IMR-90 (cell line): Measurements from ENCODE around the gene NRP2. TPM values are rescaled to one million over a fixed set of nuclear protein-coding genes. Genes with fewer than 3 reads are reported as not detected.
A peak's percentile ranks its signal among the peaks of the same experiment; 100 is the strongest.

Experiments
- ATAC-seq: fragments of 200-7000 bp; cut with Tn5 transposase; 2 replicates; pipeline ENCODE4 v1.9.1; 2020; ENCODE audit warnings: low read depth, mild to moderate bottlenecking, moderate library complexity
- BruUV-seq: library from RNA; stranded (reverse); fragments of 400-500 nt; replicated peaks from 2 replicates; lab custom pipeline; 2021; lab: Mats Ljungman, UMichigan
- CTCF ChIA-PET: fragments of 300-600 bp; formaldehyde crosslinking; extraction: SDS; loops from one replicate; lab custom pipeline; 2021; ENCODE audit warnings: antibody characterized with exemption; lab: Yijun Ruan, JAX
- POLR2A ChIA-PET: fragments of 300-600 bp; sonication (Branson Sonifier 250); formaldehyde crosslinking; loops from one replicate; lab custom pipeline; 2022; ENCODE audit warnings: antibody characterized with exemption; ENCODE audit not compliant: unreplicated experiment; lab: Charles Lee
- DNase-seq: peaks from one replicate; pipeline ENCODE4 v3.0.0; 2013
- H2AFZ ChIP-seq: replicated peaks from 2 replicates; pipeline ENCODE3; 2013; ENCODE audit warnings: low read length, mild to moderate bottlenecking; ENCODE audit not compliant: poor library complexity
- H2AK5ac ChIP-seq: 2 replicates; pipeline ENCODE4 v1.6.1; 2013; ENCODE audit warnings: low read depth, low read length, inconsistent platforms
- H2AK9ac ChIP-seq: replicated peaks from 2 replicates; pipeline ENCODE3; 2013; ENCODE audit warnings: mild to moderate bottlenecking, low read depth, low read length, moderate library complexity; ENCODE audit not compliant: poor library complexity
- H2BK120ac ChIP-seq: 2 replicates; pipeline ENCODE4 v1.6.1; 2013; ENCODE audit warnings: low read depth, low read length, inconsistent platforms
- H2BK15ac ChIP-seq: 3 replicates; pipeline ENCODE4 v1.6.1; 2013; ENCODE audit warnings: low read depth, low read length, inconsistent platforms
- H2BK20ac ChIP-seq: 2 replicates; pipeline ENCODE4 v1.6.1; 2013; ENCODE audit warnings: low read depth, mild to moderate bottlenecking, inconsistent platforms, low read length, moderate library complexity
- H2BK5ac ChIP-seq: 2 replicates; pipeline ENCODE4 v1.6.1; 2013; ENCODE audit warnings: mild to moderate bottlenecking, low read depth, low read length, inconsistent platforms; ENCODE audit not compliant: poor library complexity, severe bottlenecking
- H3K14ac ChIP-seq: replicated peaks from 2 replicates; pipeline ENCODE4 v1.6.1; 2013; ENCODE audit warnings: low read depth, low read length, inconsistent platforms
- H3K18ac ChIP-seq: 2 replicates; pipeline ENCODE4 v1.6.1; 2013; ENCODE audit warnings: low read depth, low read length, control low read depth
- H3K23ac ChIP-seq: 2 replicates; pipeline ENCODE4 v1.6.1; 2013; ENCODE audit warnings: low read depth, low read length, inconsistent platforms
- H3K27ac ChIP-seq: 2 replicates; pipeline ENCODE4 v1.5.1; 2013; ENCODE audit warnings: mild to moderate bottlenecking, control low read depth, low read length; ENCODE audit not compliant: insufficient read depth
- H3K27me3 ChIP-seq: 2 replicates; pipeline ENCODE4 v1.6.1; 2013; ENCODE audit warnings: low read length; ENCODE audit not compliant: control insufficient read depth, insufficient read depth
- H3K36me3 ChIP-seq: 2 replicates; pipeline ENCODE4 v1.6.1; 2013; ENCODE audit warnings: low read length, mixed read lengths; ENCODE audit not compliant: control insufficient read depth, insufficient read depth
- H3K4ac ChIP-seq: 2 replicates; pipeline ENCODE4 v1.6.1; 2013; ENCODE audit warnings: low read depth, low read length, inconsistent platforms
- H3K4me1 ChIP-seq: 2 replicates; pipeline ENCODE4 v1.6.1; 2013; ENCODE audit warnings: low read length, mixed read lengths; ENCODE audit not compliant: control insufficient read depth, insufficient read depth
- H3K4me2 ChIP-seq: 2 replicates; pipeline ENCODE4 v1.6.1; 2013; ENCODE audit warnings: low read depth, mild to moderate bottlenecking, control low read depth, low read length, moderate library complexity
- H3K4me3 ChIP-seq: 2 replicates; pipeline ENCODE4 v1.5.1; 2013; ENCODE audit warnings: low read depth, mild to moderate bottlenecking, control low read depth, low read length, moderate library complexity; ENCODE audit not compliant: insufficient read depth
- H3K56ac ChIP-seq: 2 replicates; pipeline ENCODE4 v1.6.1; 2013; ENCODE audit warnings: low read length, inconsistent platforms; ENCODE audit not compliant: insufficient read depth; ENCODE audit errors: extremely low read depth
- H3K79me1 ChIP-seq, 2 experiments: 2 replicates each; pipeline ENCODE4 v1.6.1; 2013; ENCODE audit warnings: low read length in 2 of 2, inconsistent platforms in 1 of 2, low read depth in 1 of 2
- H3K9ac ChIP-seq: 2 replicates; pipeline ENCODE4 v1.6.1; 2013; ENCODE audit warnings: low read depth, low read length, control low read depth
- H3K9me1 ChIP-seq: 2 replicates; pipeline ENCODE4 v1.6.1; 2013; ENCODE audit warnings: low read length, inconsistent platforms; ENCODE audit not compliant: insufficient read depth
- H3K9me3 ChIP-seq: 2 replicates; pipeline ENCODE4 v1.6.1; 2013; ENCODE audit warnings: low read length; ENCODE audit not compliant: control insufficient read depth, insufficient read depth
- H4K20me1 ChIP-seq: 2 replicates; pipeline ENCODE4 v1.6.1; 2013; ENCODE audit warnings: low read length, inconsistent platforms; ENCODE audit not compliant: insufficient read depth
- H4K5ac ChIP-seq: 2 replicates; pipeline ENCODE4 v1.6.1; 2013; ENCODE audit warnings: mild to moderate bottlenecking, low read depth, low read length, control low read depth
- H4K8ac ChIP-seq, 2 experiments: 2 replicates each; pipeline ENCODE4 v1.6.1; 2013; ENCODE audit warnings: low read depth in 2 of 2, low read length in 2 of 2, control low read depth in 1 of 2, inconsistent platforms in 1 of 2
- H4K91ac ChIP-seq: 2 replicates; pipeline ENCODE4 v1.6.1; 2013; ENCODE audit warnings: low read depth, low read length, inconsistent platforms; ENCODE audit not compliant: insufficient read depth
- BHLHE40 ChIP-seq: fragments of 150-350 bp; IDR thresholded peaks from 2 replicates; pipeline ENCODE4 v1.6.1; 2016; ENCODE audit warnings: mild to moderate bottlenecking, low read depth, low read length
- CEBPB ChIP-seq: IDR thresholded peaks from 2 replicates; pipeline ENCODE4 v1.6.1; 2012; ENCODE audit warnings: low read depth, low read length, improper control_type of control experiment
- CTCF ChIP-seq: conservative IDR thresholded peaks from 2 replicates; pipeline ENCODE4 v1.5.1; 2012; ENCODE audit warnings: mild to moderate bottlenecking, low read depth, low read length, improper control_type of control experiment
- FOS ChIP-seq: fragments of 150-350 bp; IDR thresholded peaks from 2 replicates; pipeline ENCODE4 v1.6.1; 2016; ENCODE audit warnings: low read depth, low read length
- MAFK ChIP-seq: IDR thresholded peaks from 2 replicates; pipeline ENCODE4 v1.6.1; 2012; ENCODE audit warnings: low read depth, low read length, improper control_type of control experiment
- MAZ ChIP-seq: IDR thresholded peaks from 2 replicates; pipeline ENCODE4 v1.6.1; 2012; ENCODE audit warnings: low read depth, mild to moderate bottlenecking, low read length, improper control_type of control experiment, moderate library complexity, borderline replicate concordance
- MXI1 ChIP-seq: IDR thresholded peaks from 2 replicates; pipeline ENCODE4 v1.6.1; 2012; ENCODE audit warnings: low read depth, mild to moderate bottlenecking, low read length, moderate library complexity, borderline replicate concordance
- POLR2A ChIP-seq: IDR thresholded peaks from 2 replicates; pipeline ENCODE4 v1.6.1; 2012; ENCODE audit warnings: mild to moderate bottlenecking, low read depth, low read length
- RAD21 ChIP-seq: IDR thresholded peaks from 2 replicates; pipeline ENCODE4 v1.6.1; 2012; ENCODE audit warnings: low read length, improper control_type of control experiment
- RCOR1 ChIP-seq: IDR thresholded peaks from 2 replicates; pipeline ENCODE4 v1.6.1; 2012; ENCODE audit warnings: mild to moderate bottlenecking, low read length, improper control_type of control experiment; ENCODE audit not compliant: insufficient replicate concordance
- RFX5 ChIP-seq: IDR thresholded peaks from 2 replicates; pipeline ENCODE4 v1.8.0; 2012; ENCODE audit warnings: low read depth, mild to moderate bottlenecking, low read length, moderate library complexity
- SMC3 ChIP-seq: fragments of 150-350 bp; IDR thresholded peaks from 2 replicates; pipeline ENCODE4 v1.6.1; 2016; ENCODE audit warnings: low read depth, mild to moderate bottlenecking, antibody characterized with exemption, low read length, moderate library complexity
- WGBS, 2 experiments: methylation state at CpG; one replicate each; pipeline versions ENCODE4 v1.1.5 to v1.1.7; 2013; ENCODE audit warnings: missing lambda C conversion rate in 2 of 2; ENCODE audit not compliant: insufficient read length in 1 of 2; ENCODE audit errors: extremely low coverage in 2 of 2; 5-methylcytosine and 5-hydroxymethylcytosine counted together
- dilution Hi-C: fragments of 300-500 bp; cut with HindIII; formaldehyde crosslinking; loops from one replicate; pipeline ENCODE4 v1.14.3; 2018; ENCODE audit warnings: low sequenced_read_pairs; ENCODE audit not compliant: unreplicated experiment
- in situ Hi-C: fragments of 300-500 bp; cut with MboI; formaldehyde crosslinking; loops from 3 replicates; pipeline ENCODE4 v1.14.3; 2019; ENCODE audit warnings: low sequenced_read_pairs, inconsistent platforms, mixed read lengths
- intact Hi-C: fragments of 100-400 bp; cut with micrococcal nuclease; formaldehyde crosslinking; loops from 2 replicates; pipeline ENCODE4 v1.10.0; 2022
- polyA plus RNA-seq, 3 experiments: library from polyadenylated mRNA; depleted of rRNA; stranded (reverse); fragments of >200 nt; gene quantifications; 2 replicates each; pipeline ENCODE4 v1.2.3, GENCODE V29; 2012; ENCODE audit warnings: low replicate concordance in 1 of 3
- total RNA-seq: library from RNA; depleted of rRNA; stranded (reverse); fragments of >200 nt; gene quantifications from 2 replicates; pipeline ENCODE4 v1.2.3, GENCODE V29; 2012
- TF ChIP-seq, protein P1 (sequence below): fragments of 150-350 bp; IDR thresholded peaks from 2 replicates; pipeline ENCODE4 v1.6.1; 2016; ENCODE audit warnings: low read depth, mild to moderate bottlenecking, low read length, moderate library complexity, borderline replicate concordance
- TF ChIP-seq, protein P2 (sequence below): fragments of 150-350 bp; IDR thresholded peaks from 2 replicates; pipeline ENCODE4 v1.6.1; 2017; ENCODE audit warnings: mild to moderate bottlenecking, antibody characterized with exemption, low read length, low read depth

NRP2 gene
- total and polyA plus RNA-seq, 2 of the 4 experiments (the other 2 are of a cell fraction): 46.4 to 51.3 TPM

DNA sequence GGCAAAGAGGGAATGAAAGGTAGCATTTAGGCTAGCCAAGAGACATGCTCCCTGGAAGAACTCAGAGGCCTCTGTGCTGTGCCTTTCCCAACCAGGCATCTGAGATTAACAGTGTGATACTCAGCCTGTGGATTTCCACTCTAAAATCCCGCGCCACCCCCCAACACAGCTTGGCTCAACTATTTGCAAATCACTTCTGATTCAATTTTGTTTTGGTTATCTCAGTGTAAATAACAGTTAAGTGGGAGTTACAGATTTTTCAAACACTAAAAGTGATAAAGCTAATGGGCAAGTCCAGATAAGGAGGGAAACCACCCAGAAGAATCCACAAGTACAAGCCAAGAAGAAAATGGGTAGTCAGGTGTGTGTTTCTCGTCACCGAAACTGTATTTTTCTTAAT is 1.4 kb upstream of the NRP2 start:
- peaks cover 3 to 24% of the 10 kb centered on the region in 2 experiments for H3K79me1 ChIP-seq
- H2BK5ac ChIP-seq: no peak overlapping the region
- no peak overlapping the region; a peak in 2 of 4 replicates for H4K8ac ChIP-seq
- no peaks in the 10 kb centered on the region for H3K27me3 ChIP-seq
- H3K9me1 ChIP-seq: 0 out of 2 replicates have a peak, but pooled peaks cover 4% of the 10 kb centered on the region
- CTCF ChIA-PET: no interaction called here
- H3K4me2 ChIP-seq: no peak overlapping the region
- no peak overlapping the region for H2BK20ac ChIP-seq
- in situ Hi-C loops: loop anchor here (10.0 to 25.0 kb wide), 2 partner anchors 244 to 1144 kb away; partner anchors contain the start of gene PARD3B
- H2BK120ac ChIP-seq: 0 out of 2 replicates have a peak overlapping the region, but pooled peaks have one; percentile 56
- peaks cover 2% of the 10 kb centered on the region; the same call in 1 of the 2 replicates for H3K4me1 ChIP-seq
- no peaks in the 10 kb centered on the region for H3K9me3 ChIP-seq
- H4K5ac ChIP-seq: no peak overlapping the region
- H3K4ac ChIP-seq: peak overlapping the region; percentile 72; the same call in 1 of the 2 replicates
- H3K36me3 ChIP-seq: no peaks in the 10 kb centered on the region
- no peak overlapping the region for H2AK9ac ChIP-seq
- DNase-seq (no peak), ATAC-seq (no peak)
- 0 out of 2 replicates have a peak overlapping the region, but pooled peaks have one; percentile 32 for H2AK5ac ChIP-seq
- dilution Hi-C loops: no loop called here
- BruUV-seq: no TSS peak
- H3K18ac ChIP-seq: no peak overlapping the region
- H4K20me1 ChIP-seq: no peaks in the 10 kb centered on the region; the same call in 1 of the 2 replicates
- peak overlapping the region; percentile 28; the same call in 2 of the 3 replicates for H2BK15ac ChIP-seq
- H3K56ac ChIP-seq: no peak overlapping the region
- H3K23ac ChIP-seq: peak overlapping the region; percentile 87; the same call in 1 of the 2 replicates
- TF ChIP-seq, protein P1, sequence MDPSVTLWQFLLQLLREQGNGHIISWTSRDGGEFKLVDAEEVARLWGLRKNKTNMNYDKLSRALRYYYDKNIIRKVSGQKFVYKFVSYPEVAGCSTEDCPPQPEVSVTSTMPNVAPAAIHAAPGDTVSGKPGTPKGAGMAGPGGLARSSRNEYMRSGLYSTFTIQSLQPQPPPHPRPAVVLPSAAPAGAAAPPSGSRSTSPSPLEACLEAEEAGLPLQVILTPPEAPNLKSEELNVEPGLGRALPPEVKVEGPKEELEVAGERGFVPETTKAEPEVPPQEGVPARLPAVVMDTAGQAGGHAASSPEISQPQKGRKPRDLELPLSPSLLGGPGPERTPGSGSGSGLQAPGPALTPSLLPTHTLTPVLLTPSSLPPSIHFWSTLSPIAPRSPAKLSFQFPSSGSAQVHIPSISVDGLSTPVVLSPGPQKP: no peak
- TF ChIP-seq, protein P2, sequence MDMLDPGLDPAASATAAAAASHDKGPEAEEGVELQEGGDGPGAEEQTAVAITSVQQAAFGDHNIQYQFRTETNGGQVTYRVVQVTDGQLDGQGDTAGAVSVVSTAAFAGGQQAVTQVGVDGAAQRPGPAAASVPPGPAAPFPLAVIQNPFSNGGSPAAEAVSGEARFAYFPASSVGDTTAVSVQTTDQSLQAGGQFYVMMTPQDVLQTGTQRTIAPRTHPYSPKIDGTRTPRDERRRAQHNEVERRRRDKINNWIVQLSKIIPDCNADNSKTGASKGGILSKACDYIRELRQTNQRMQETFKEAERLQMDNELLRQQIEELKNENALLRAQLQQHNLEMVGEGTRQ: no peak
- TF ChIP-seq CEBPB: no peak
- TF ChIP-seq MXI1: no peak
- no peak for TF ChIP-seq CTCF
- no peak for TF ChIP-seq RFX5
- no peak for TF ChIP-seq FOS
- TF ChIP-seq RAD21: no peak
- no peak for TF ChIP-seq MAFK
- no peak for TF ChIP-seq SMC3
- TF ChIP-seq RCOR1: no peak
- no peak for TF ChIP-seq POLR2A
- no peak for TF ChIP-seq BHLHE40
- TF ChIP-seq MAZ: no peak
- intact Hi-C loops: loop anchor here (2.0 to 10.0 kb wide), 8 partner anchors 131 to 1536 kb away; partner anchors contain the start of gene PARD3B
- POLR2A ChIA-PET: interaction anchor here (0.6 kb wide), 1 partner anchor 1420 kb away, joined by 5 read pairs; no protein-coding TSS in a partner anchor
- H2AFZ ChIP-seq: no peak overlapping the region
- H4K91ac ChIP-seq: 0 out of 2 replicates have a peak overlapping the region, but pooled peaks have one; percentile 31
- H3K9ac ChIP-seq: no peak overlapping the region
- WGBS, 2 experiments: no CpG with 5 or more reads among the region's 4 CpGs
- H3K14ac ChIP-seq: peak overlapping the region; percentile 29; the same call in 1 of the 2 replicates
- H3K27ac ChIP-seq: no peak overlapping the region
- H3K4me3 ChIP-seq: no peak overlapping the region
